HG02678 (cell line): ENCODE measurements around the gene SYCP2.
"Not testable (repeated sequence)": the region's sequence is repeated elsewhere in the genome, so short reads cannot be mapped to it uniquely, and the experiment has no call there.

Experiments used
- ATAC-seq: cut with Tn5 transposase; IDR thresholded peaks from one replicate; pipeline ENCODE4 v1.9.1; 2021; ENCODE audit warnings: mild to moderate bottlenecking, moderate library complexity; ENCODE audit not compliant: unreplicated experiment

SYCP2 gene

DNA sequence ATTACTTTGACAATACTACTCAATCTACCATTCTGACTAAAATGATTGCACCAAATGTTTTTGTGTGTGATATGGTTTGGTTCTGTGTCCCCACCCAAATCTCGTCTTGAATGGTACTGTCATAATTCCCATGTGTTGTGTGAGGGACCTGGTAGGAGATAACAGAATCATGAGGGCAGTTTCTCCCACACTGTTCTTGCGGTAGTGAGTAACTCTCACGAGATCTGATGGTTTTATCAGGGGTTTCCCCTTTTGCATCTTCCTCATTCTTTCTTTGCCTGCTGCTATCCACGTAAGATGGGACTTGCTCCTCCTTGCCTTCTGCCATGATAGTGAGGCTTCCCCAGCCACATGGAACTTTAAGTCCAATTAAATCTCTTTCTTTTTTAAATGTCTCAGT lies 20.8 kb downstream of the SYCP2 start:
- ATAC-seq: no peak

GRCh38 chr20:59911041-59911440 lies 22.4 kb downstream of the SYCP2 start:
- no peak for ATAC-seq

DNA sequence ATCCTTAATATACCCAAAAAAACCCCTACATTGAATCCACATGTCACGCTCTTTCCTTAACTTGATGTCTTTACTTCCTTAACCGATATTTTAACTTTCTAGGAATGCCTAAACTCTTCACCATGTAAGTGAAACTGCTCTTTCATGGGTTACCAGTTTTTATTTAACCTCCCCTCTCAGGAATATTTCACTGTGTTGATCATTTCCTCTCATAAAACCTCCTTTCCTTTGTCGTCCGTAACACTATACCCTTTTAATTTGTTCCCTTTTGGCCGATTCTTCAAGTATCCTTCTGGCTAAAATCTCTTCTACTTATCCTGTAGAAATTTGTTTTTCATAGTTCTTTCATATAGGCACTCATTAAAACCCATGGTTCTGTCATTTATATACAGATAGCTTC lies 24.6 kb downstream of the SYCP2 start:
- ATAC-seq: no peak

GRCh38 chr20:59903621-59904020 lies 29.8 kb downstream of the SYCP2 start:
- no peak for ATAC-seq

GRCh38 chr20:59902470-59902869 lies 31.0 kb downstream of the SYCP2 start:
- no peak for ATAC-seq

- ATAC-seq: no peak
These were observed 37.5 kb downstream of the SYCP2 start for GRCh38 chr20:59895908-59896307.

GRCh38 chr20:59891581-59891980 lies 41.9 kb downstream of the SYCP2 start:
- ATAC-seq: no peak

DNA sequence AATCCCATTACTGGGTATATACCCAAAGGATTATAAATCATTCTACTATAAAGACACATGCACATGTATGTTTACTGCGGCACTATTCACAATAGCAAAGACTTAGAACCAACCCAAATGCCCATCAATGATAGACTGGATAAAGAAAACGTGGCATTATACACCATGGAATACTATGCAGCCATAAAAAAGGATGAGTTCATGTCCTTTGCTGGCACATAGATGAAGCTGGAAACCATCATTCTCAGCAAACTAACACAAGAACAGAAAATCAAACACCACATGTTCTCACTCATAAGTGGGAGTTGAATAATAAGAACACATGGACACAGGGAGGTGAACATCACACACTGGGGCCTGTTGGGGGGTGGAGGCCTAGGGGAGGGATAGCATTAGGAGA lies 43.4 kb downstream of the SYCP2 start:
- not testable (repeated sequence) for ATAC-seq

- no peak for ATAC-seq
These were observed 45.4 kb downstream of the SYCP2 start for GRCh38 chr20:59888050-59888449.

- ATAC-seq: no peak
These were observed 48.9 kb downstream of the SYCP2 start for GRCh38 chr20:59884494-59884893.

- no peak for ATAC-seq
These were observed 53.2 kb downstream of the SYCP2 start for GRCh38 chr20:59880198-59880597.

DNA sequence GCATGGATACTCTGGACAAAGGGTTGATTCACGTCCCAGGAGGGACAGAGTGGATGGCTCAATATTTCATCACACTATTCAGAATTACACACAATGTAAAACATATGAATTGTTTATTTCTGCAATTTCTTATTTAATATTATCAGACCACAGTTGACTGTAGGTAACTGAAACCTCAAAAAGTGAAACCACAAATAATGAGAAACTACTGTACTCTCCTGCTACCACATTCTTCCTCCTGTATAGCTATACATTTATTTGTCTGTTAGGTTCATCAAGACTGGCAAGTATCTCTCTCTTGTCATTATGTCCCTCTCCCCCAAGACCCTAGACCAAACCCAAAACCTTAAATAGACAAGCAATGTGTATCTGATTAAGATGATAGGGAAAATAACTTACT lies 60.0 kb downstream of the SYCP2 start:
- no peak for ATAC-seq

GRCh38 chr20:59871096-59871495 lies 62.3 kb downstream of the SYCP2 start:
- no peak for ATAC-seq

GRCh38 chr20:59866338-59866737 lies 67.1 kb downstream of the SYCP2 start:
- no peak for ATAC-seq

- ATAC-seq: no peak
These were observed 68.7 kb downstream of the SYCP2 start for GRCh38 chr20:59864726-59865125.

GRCh38 chr20:59863058-59863457 lies 70.4 kb downstream of the SYCP2 start:
- no peak for ATAC-seq

GRCh38 chr20:59861401-59861800 lies 72.0 kb downstream of the SYCP2 start:
- ATAC-seq: no peak

DNA sequence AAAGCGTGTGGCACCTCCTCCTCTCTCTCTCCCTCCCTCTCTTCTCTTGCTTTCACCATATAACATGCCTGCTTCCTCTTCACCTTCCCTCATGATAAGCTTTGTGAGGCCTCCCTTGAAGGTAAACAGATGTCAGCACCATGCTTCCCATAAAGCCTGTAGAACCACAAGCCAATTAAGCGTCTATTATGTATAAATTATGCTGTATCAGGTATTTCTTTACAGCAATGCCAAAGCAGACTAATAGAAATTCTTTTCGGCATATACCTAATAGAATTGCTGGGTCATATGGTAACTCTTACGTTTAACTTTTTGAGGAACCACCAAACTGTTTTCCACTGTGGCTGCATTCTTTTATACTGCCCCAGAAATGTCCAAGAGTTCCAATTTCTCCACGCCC lies 75.0 kb downstream of the SYCP2 start:
- ATAC-seq: no peak

DNA sequence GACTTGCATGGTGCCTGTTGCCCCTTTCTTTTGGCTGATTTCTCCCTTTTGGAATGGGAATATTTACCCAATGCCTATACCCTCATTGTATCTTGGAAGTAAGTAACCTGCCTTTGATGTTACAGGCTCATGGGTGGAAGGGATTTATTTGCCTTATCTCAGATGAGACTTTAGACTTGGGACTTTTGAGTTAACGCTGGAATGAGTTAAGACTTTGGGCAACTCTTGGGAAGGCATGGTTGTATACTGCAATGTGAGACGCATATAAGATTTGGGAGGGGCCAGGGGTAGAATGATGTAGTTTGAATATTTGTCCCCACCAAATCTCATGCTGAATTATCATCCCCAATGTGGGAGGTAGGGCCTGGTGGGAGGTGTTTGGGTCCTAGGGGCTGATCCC lies 75.5 kb downstream of the SYCP2 start:
- ATAC-seq: no peak

- not testable (repeated sequence) for ATAC-seq
These were observed 76.5 kb downstream of the SYCP2 start for GRCh38 chr20:59856941-59857340.

DNA sequence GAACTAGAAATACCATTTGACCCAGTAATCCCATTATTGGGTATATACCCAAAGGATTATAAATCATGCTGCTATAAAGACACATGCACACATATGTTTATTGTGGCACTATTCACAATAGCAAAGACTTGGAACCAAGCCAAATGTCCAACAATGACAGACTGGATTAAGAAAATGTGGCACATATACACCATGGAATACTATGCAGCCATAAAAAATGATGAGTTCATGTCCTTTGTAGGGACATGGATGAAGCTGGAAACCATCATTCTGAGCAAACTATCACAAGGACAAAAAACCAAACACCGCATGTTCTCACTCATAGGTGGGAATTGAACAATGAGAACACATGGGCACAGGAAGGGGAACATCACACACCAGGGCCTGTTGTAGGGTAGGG lies 76.9 kb downstream of the SYCP2 start:
- ATAC-seq: not testable (repeated sequence)

DNA sequence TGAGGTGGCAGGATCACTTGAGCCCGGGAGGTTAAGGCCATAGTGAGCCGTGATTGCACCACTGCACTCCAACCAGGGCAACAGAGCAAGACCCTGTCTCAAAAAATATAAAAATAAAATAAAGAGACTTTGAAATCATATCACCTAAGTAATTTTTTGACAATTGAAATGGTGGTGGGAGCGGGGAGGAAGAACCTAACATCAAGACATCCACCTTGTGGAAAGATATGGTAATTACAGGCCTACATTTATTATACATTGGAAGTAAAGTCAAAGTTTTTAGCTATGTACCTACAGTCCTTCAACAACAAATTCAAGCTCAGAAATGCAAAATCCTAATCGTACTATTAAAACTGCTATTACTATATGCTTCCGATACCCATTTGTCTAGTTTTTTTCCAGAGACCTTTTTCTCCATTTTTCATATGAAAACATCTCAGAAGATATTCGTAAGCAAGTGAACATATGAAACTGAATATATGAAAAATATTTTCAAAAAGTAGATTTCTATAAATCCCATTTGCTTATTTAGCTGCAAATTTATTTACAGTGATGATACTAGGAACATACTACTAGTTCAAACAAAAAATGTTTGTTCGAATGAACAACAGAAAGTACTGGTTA lies 83.3 kb downstream of the SYCP2 start:
- no peak for ATAC-seq

DNA sequence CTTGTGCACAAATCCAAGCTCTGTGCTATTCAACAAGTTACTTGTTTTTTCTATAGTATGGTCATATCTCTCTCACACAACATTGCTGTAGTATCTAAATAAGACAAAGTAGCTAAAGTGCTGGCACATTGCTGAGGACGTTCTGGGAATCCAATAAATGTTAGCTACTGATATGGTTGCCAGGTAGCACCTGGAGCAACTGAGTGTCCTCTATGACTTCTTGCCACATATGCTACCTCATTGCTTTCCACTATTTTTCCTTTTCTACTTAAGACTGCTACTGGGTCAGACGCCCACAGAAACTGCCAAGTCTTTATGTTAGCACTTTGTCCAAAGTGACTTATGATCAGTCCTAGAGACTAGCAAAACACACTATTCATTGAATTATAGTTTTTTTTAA lies 85.3 kb downstream of the SYCP2 start:
- ATAC-seq: no peak
